Esophagus muscularis mucosa (tissue), 4 donors: ENCODE results near the gene RYR2.

Experiments
- EP300 ChIP-seq: sonication (generic); formaldehyde crosslinking; IDR thresholded peaks from one replicate; pipeline ENCODE4 v1.6.1; 2017; ENCODE audit warnings: antibody characterized with exemption
- POLR2A ChIP-seq: fragments of 450-650 bp; IDR thresholded peaks from one replicate; pipeline ENCODE4 v1.6.1; 2017; ENCODE audit warnings: antibody characterized with exemption, moderate library complexity, mild to moderate bottlenecking, low read depth
- POLR2AphosphoS5 ChIP-seq, 2 donors: sonication (generic); formaldehyde crosslinking; IDR thresholded peaks; one replicate each; pipeline ENCODE4 v1.6.1; 2017; ENCODE audit warnings: antibody characterized with exemption in 2 of 2
- TF ChIP-seq, protein P1 (sequence below), 3 experiments: fragments of 200-600 bp in 2 of 3; fragments of 450-650 bp in 1 of 3; sonication (generic) in 2 of 3; IDR thresholded peaks; one replicate each; pipeline ENCODE4 v1.5.1; 2017 to 2019; ENCODE audit warnings: antibody characterized with exemption in 3 of 3, mild to moderate bottlenecking in 2 of 3, moderate library complexity in 1 of 3

DNA sequence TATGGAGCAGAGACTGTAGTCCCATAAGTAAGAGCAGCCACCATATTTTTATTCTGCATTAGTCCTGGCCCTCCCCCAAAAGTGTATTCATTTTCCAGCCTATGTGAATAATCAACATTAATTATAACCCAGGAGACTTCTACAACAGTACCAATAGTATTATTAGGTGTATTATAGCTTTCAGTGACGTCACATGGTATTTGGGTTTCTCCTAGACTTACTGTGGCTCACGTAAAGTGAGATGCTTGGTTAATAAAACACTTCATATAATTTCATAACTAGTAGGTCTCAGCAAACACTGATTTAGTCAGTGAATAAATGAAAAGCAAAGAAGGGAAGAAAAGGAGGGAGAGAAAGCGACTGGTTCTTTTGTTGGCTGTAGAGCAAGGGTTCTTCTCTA is 762.5 kb downstream of the RYR2 start:
- TF ChIP-seq POLR2AphosphoS5 (IDR thresholded peaks at IDR 0.05), result no peak
- TF ChIP-seq, protein P1, sequence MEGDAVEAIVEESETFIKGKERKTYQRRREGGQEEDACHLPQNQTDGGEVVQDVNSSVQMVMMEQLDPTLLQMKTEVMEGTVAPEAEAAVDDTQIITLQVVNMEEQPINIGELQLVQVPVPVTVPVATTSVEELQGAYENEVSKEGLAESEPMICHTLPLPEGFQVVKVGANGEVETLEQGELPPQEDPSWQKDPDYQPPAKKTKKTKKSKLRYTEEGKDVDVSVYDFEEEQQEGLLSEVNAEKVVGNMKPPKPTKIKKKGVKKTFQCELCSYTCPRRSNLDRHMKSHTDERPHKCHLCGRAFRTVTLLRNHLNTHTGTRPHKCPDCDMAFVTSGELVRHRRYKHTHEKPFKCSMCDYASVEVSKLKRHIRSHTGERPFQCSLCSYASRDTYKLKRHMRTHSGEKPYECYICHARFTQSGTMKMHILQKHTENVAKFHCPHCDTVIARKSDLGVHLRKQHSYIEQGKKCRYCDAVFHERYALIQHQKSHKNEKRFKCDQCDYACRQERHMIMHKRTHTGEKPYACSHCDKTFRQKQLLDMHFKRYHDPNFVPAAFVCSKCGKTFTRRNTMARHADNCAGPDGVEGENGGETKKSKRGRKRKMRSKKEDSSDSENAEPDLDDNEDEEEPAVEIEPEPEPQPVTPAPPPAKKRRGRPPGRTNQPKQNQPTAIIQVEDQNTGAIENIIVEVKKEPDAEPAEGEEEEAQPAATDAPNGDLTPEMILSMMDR (IDR thresholded peaks at IDR 0.05), result no peak
- no peak for TF ChIP-seq POLR2A
- no peak for TF ChIP-seq EP300
